OCI-M2 (cell line): ENCODE data around the gene DCTN4.
A peak's percentile ranks its signal among the peaks of the same experiment; 100 is the strongest.

Experiments used
- DNase-seq: peaks from one replicate; lab custom pipeline; 2025; ENCODE audit not compliant: unreplicated experiment; lab: John Stamatoyannopoulos, UW

The DCTN4 gene

GRCh38 chr5:150740992-150741391 lies 17.8 kb downstream of the DCTN4 start:
- no peak for DNase-seq

- DNase-seq: no peak
Observed at GRCh38 chr5:150738862-150739261, 20.0 kb downstream of the DCTN4 start.

DNA sequence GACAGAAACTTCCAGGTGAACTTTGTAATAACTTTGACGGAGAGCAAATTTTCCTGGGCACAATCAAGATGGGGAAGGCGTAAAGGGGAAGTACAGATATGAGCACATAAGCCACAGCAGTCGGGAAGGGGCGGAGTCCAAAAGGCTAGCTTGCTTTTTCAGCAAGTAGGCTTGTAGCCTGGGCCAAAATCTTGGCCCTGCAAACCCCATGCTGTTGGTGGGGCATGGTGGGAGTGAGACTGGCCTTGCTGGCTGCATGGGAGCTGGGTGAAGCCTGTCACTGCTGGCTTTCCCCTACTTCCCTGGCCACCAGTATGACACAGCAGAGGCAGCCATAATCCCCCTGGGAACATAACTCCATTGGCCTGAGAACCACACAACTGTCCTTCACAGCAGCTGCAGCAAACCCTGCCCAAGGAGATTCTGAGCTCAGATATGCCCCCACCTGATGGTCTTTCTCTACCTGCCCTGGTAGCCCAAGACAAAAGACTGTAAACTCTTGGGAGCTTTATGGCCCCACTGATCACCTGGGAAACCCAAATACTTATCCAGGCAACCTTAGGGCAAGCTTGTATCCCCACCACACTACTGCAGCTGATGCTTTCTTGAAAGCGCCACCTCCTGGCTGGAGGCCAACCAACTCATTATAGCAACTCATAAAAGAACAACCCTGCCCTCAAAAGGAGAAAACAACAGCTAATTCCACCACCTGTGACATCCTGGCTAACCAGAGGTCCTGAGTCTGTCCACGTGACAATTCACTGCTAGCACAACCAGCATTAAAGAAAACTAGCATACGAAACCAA lies 24.0 kb downstream of the DCTN4 start:
- no peak for DNase-seq

DNA sequence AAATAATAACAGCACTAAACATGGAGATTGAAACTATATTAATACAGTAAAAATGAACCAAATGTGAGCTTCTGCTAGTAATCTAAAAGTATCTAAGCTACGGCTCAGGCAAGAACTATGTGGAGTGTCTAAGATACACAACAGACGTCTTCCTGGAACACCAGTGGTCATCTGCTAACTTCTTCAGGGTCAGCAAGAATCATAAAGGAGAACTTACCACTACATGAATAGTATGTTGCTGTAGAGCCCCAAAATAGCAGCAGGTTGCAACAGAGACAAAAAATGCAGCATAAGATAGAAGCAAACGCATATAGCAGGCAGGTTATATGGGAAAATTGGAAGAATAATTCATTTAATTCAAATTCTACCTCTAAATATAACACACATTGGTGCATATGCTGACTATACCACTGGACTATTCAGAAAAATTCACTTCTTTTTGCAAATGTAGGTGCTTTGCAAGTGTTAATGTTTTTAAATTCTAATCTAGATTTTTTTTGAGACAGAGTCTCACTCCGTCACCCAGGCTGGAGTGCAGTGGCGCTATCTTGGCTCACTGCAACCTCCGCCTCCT lies 27.1 kb downstream of the DCTN4 start:
- no peak for DNase-seq

GRCh38 chr5:150729859-150730258 lies 29.0 kb downstream of the DCTN4 start:
- no peak for DNase-seq

DNA sequence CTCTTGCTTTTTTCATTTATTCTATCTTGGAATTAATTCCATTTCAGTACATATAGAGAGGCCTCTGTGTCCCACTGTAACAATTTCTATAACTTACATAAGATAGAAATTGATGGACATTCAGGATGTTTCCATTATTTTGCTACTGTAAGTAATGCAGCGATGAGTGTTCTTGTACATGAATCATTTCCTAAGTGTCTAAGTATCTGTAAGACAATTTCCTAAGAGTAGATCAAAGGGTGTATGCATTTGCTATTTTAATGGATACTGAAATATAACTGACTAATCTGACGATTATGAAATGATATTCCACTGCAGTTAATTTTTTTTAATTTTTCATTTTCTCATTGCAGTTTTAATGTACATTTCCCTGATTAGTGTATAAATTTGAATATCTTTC lies 35.0 kb downstream of the DCTN4 start:
- DNase-seq: no peak

DNA sequence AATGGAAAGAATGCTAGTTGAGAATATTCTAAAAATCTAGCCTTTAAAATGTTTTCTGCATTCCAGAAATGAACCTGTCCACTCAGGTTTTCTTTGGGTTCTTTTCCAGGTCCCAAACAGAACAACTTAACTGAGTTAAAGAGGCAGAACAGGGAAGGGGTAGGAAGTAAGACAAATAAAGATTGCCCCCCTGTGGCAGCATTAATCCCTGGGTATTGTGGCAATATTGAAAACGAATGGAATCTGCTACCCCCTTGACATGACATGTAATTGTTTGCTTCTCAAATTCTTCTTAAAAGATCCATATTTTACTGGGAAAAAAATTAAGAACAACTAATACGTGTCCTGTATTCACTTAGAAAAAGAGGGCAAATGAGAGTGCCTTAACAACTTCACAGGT lies 48.7 kb downstream of the DCTN4 start:
- DNase-seq: no peak

DNA sequence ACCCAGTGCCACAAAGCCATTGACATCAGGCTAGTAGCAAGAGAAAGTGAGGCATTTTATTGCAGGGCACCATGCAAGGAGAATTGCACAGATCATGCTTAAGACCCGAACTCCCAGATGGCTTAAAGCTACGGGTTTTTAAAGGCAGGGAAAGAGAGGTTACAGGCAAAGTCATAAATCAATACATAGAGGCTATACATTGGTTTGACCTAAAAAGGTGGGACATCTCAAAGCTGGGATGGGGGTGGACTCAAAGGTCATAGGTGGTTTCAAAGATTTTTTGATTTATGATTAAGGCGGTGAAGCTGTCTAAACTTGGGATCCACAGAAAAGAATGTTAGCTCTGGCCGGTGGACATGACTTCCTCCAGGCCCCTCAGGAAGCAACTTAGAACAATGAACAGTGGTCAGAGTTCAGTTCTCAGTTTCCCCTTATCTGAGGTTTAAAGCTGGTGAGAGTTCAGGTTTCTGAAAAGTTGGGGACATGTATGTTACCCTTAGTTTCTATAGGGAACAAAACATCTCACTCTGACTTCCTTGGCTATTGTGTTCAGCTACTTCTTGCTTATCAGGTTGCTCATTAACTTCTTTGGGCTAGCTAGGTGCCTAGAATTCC lies 51.9 kb downstream of the DCTN4 start:
- no peak for DNase-seq

DNA sequence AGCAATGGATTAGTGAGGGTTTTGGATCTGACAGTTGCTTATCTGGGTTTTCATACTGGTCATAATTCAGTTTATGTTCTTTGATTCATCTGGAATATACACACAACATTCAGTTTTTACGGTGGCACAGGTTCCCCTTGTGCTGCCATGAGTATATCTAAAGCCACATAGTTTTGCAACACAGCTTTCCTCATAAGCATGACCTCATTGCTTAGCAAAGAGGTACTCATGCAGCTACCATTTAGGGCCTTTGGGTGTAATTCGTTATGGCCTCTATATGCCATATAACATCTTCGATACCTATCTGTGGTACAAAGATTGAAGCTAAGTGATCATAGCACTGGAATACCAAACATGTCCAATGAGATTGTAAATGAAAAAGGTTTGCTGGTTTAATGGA lies 55.1 kb downstream of the DCTN4 start:
- no peak for DNase-seq

DNA sequence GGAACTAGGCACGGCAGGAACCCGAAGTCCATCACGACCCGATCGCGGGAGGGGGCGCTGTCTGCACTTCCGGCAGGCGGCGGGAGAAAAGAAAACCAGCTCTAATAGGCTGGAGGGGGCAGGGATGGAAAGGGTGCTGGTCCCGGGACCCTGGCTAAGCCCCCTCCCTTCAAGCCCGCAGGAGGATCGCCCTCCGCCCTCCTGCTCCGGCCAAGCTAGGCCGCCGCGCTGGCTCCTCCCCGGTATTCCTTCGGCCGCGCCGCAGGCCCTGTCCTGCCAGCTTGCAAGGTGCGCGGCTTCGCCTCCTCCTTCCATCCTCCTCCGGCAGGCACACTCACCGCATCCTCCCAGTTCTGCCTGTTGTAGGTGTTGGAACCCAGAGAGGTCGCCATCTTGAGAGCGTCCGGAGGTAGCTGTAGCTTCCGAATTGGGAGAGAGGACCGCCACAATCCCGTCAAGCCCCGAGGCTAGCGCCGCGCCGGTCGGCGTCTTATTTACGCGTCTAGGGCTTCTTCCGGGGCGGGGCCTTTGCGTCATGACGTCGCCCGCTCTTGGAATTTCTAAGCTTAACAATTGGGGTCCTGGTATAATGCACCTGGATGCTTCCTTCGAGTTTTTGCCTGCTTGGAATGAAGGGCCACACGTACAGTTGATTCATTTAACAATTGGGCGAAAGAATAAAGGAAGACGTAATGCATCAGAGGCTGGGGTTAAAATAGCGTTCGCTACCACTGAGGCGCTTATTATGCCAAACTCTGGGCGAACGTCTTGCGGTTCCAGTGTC lies 58.0 kb downstream of the DCTN4 start, which contains the start of gene RBM22:
Gene RBM22 (minus strand): TSS at position 469 of the 784 bp plus-strand sequence. CDS start 77 bp downstream, at position 392.
- DNase-seq: peak; percentile 40

DNA sequence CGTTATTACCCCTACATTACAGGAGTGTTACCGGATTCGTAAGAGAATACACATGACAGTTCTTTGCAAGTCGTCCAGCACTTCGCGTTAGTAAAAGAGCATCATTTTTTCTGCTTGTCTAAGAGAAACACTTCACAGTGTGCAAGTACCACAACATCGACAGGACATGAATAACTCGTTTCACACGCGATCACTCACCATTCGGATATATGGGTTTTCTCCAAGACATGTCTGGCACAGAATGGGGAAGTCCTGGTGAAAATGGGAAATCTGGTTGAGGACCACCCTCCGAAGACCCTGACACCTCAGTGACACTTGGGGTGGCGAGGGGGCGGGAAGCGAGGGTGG lies 58.6 kb downstream of the DCTN4 start:
- DNase-seq: no peak

- DNase-seq: no peak
Observed at GRCh38 chr5:150694612-150695011, 64.2 kb downstream of the DCTN4 start.

- DNase-seq: no peak
Observed at GRCh38 chr5:150692276-150692675, 66.5 kb downstream of the DCTN4 start.

DNA sequence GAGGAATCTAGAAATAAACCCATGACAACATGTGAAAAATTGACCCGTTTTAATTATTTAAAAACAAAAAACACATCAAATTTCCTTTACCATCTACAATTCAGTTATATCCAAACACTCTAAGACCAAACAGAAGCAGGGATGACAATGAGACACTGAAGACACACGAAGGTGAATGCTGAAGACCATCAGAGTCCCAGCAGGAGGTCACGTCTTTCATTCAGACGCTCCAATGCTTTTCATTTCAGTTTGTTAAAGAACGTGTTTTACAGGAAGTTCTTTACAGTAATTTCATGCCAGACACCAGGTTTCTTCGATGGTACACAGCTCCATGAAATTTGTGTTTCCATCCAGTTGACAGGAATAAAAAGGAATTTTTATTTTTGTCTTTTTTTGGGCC lies 68.1 kb downstream of the DCTN4 start:
- no peak for DNase-seq

GRCh38 chr5:150689120-150689519 lies 69.7 kb downstream of the DCTN4 start:
- no peak for DNase-seq

DNA sequence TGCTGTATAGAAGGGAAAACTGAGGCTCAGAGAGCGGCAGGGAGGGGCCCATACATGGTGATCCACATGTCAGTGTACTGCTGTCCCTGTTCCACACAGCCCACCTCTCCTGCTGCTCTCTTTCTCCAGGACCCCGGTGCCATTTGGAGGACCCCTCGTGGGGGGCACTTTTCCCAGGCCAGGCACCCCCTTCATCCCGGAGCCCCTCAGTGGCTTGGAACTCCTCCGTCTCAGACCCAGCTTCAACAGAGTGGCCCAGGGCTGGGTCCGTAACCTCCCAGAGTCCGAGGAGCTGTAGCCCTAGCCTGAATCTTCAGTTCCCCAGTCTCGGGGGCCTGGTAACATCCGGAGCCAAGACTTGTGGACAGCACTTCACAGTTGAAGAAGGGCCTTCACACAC lies 82.2 kb downstream of the DCTN4 start:
- no peak for DNase-seq

GRCh38 chr5:150675069-150675468 lies 83.7 kb downstream of the DCTN4 start:
- no peak for DNase-seq

- no peak for DNase-seq
Observed at GRCh38 chr5:150674341-150674821, 84.4 kb downstream of the DCTN4 start.

- no peak for DNase-seq
Observed at GRCh38 chr5:150672884-150673275, 85.9 kb downstream of the DCTN4 start.

GRCh38 chr5:150672237-150672883 lies 86.5 kb downstream of the DCTN4 start:
- DNase-seq: no peak
